Stimulated activated naive B cell treated with anti-CD40 and anti-IgM and Interleukin-4, amounts not matched to agents 10 μg/mL and 1 μg/mL and 100 μg/mL, for 72 hours (primary cell): Measurements from ENCODE around the gene FAM120B.

Experiments
- ATAC-seq, 2 donors: fragments of 150-1000 bp; cut with Tn5 transposase; replicated peaks; 2 replicates each; pipeline ENCODE4 v1.10.0; 2021; ENCODE audit warnings: moderate library complexity in 1 of 2
- DNase-seq: peaks from one replicate; pipeline ENCODE4 v3.0.0; 2021
- H3K27ac Mint-ChIP-seq: one replicate; pipeline ENCODE4 v1.8.0; 2022; ENCODE audit warnings: mild to moderate bottlenecking, mixed read lengths
- H3K27me3 Mint-ChIP-seq, 2 donors: one replicate each; pipeline ENCODE4 v1.8.0; 2022; ENCODE audit warnings: mixed read lengths in 2 of 2
- H3K36me3 Mint-ChIP-seq, 2 donors: one replicate each; pipeline ENCODE4 v1.8.0; 2022; ENCODE audit warnings: mixed read lengths in 2 of 2, mild to moderate bottlenecking in 1 of 2
- H3K4me1 Mint-ChIP-seq, 2 donors: one replicate each; pipeline ENCODE4 v1.8.0; 2022; ENCODE audit warnings: mixed read lengths in 2 of 2, mild to moderate bottlenecking in 1 of 2
- H3K4me3 Mint-ChIP-seq, 2 donors: one replicate each; pipeline ENCODE4 v1.8.0; 2022; ENCODE audit warnings: mild to moderate bottlenecking in 2 of 2, mixed read lengths in 2 of 2, moderate library complexity in 1 of 2
- H3K9me3 Mint-ChIP-seq, 2 donors: one replicate each; pipeline ENCODE4 v1.8.0; 2022; ENCODE audit warnings: mixed read lengths in 2 of 2, mild to moderate bottlenecking in 1 of 2

Gene FAM120B

GRCh38 chr6:170420283-170420682 is 113.7 kb downstream of the FAM120B start:
- no peak for DNase-seq
- Mint-ChIP-seq H3K9me3 (peaks cover 0 to 1% of the 10 kb centered on the region in 2 donors), H3K4me3 (no peak overlapping the region), H3K36me3 (no peaks in the 10 kb centered on the region), H3K27me3 (peaks cover 21 to 33% of the 10 kb centered on the region in 2 donors), H3K4me1 (peaks cover 0 to 4% of the 10 kb centered on the region in 2 donors), H3K27ac (no peak overlapping the region)
- ATAC-seq, result no peak

- no peaks in the 10 kb centered on the region for H3K36me3 Mint-ChIP-seq
- DNase-seq (no peak), ATAC-seq (no peak)
- peaks cover 0 to 4% of the 10 kb centered on the region in 2 donors for H3K4me1 Mint-ChIP-seq
- peak overlapping the region in 1 of 2 donors; percentile 62 for H3K4me3 Mint-ChIP-seq
- peaks cover 29 to 38% of the 10 kb centered on the region in 2 donors for H3K27me3 Mint-ChIP-seq
- H3K27ac Mint-ChIP-seq, result no peak overlapping the region
- peaks cover 0 to 1% of the 10 kb centered on the region in 2 donors for H3K9me3 Mint-ChIP-seq
Observed at GRCh38 chr6:170420791-170421776, 114.5 kb downstream of the FAM120B start.

GRCh38 chr6:170421921-170422320 is 115.4 kb downstream of the FAM120B start:
- Mint-ChIP-seq H3K4me1 (peaks cover 0 to 4% of the 10 kb centered on the region in 2 donors), H3K4me3 (no peak overlapping the region), H3K9me3 (peaks cover 0 to 1% of the 10 kb centered on the region in 2 donors), H3K36me3 (no peaks in the 10 kb centered on the region), H3K27ac (no peak overlapping the region), H3K27me3 (peaks cover 30 to 40% of the 10 kb centered on the region in 2 donors)
- ATAC-seq (no peak), DNase-seq (no peak)

GRCh38 chr6:170423030-170423429 is 116.5 kb downstream of the FAM120B start:
- peaks cover 0 to 1% of the 10 kb centered on the region in 2 donors for H3K9me3 Mint-ChIP-seq

GRCh38 chr6:170423814-170424603 is 117.5 kb downstream of the FAM120B start:
- H3K27me3 Mint-ChIP-seq, result peaks cover 24 to 36% of the 10 kb centered on the region in 2 donors
- DNase-seq, result no peak
- H3K27ac Mint-ChIP-seq, result no peak overlapping the region
- peaks cover 0 to 4% of the 10 kb centered on the region in 2 donors for H3K4me1 Mint-ChIP-seq
- peaks cover 0 to 1% of the 10 kb centered on the region in 2 donors for H3K9me3 Mint-ChIP-seq
- H3K4me3 Mint-ChIP-seq, result no peak overlapping the region
- no peak for ATAC-seq
- no peaks in the 10 kb centered on the region for H3K36me3 Mint-ChIP-seq

More at GRCh38 chr6:170423030-170423429, 116.5 kb downstream of the FAM120B start:
- no peak for DNase-seq
- Mint-ChIP-seq H3K4me1 (peaks cover 0 to 4% of the 10 kb centered on the region in 2 donors), H3K4me3 (no peak overlapping the region), H3K27me3 (peaks cover 26 to 36% of the 10 kb centered on the region in 2 donors), H3K27ac (no peak overlapping the region), H3K36me3 (no peaks in the 10 kb centered on the region)
- ATAC-seq, result peak; percentile 75 to 77

GRCh38 chr6:170424604-170425126 is 118.1 kb downstream of the FAM120B start:
- no peak overlapping the region for H3K4me3 Mint-ChIP-seq
- ATAC-seq (no peak), DNase-seq (no peak)
- no peak overlapping the region for H3K27ac Mint-ChIP-seq
- H3K9me3 Mint-ChIP-seq, result peaks cover 0 to 1% of the 10 kb centered on the region in 2 donors
- H3K27me3 Mint-ChIP-seq, result peaks cover 23 to 36% of the 10 kb centered on the region in 2 donors
- no peaks in the 10 kb centered on the region for H3K36me3 Mint-ChIP-seq
- peaks cover 0 to 4% of the 10 kb centered on the region in 2 donors for H3K4me1 Mint-ChIP-seq

GRCh38 chr6:170429450-170429849 is 122.9 kb downstream of the FAM120B start:
- ATAC-seq, result no peak
- DNase-seq, result no peak
- Mint-ChIP-seq H3K4me1 (no peaks in the 10 kb centered on the region), H3K4me3 (no peak overlapping the region), H3K27me3 (peaks cover 21 to 28% of the 10 kb centered on the region in 2 donors), H3K9me3 (no peaks in the 10 kb centered on the region), H3K36me3 (no peaks in the 10 kb centered on the region), H3K27ac (no peak overlapping the region)

- H3K36me3 Mint-ChIP-seq, result peaks cover 2 to 5% of the 10 kb centered on the region in 2 donors
- H3K27ac Mint-ChIP-seq, result no peak overlapping the region
- H3K4me1 Mint-ChIP-seq, result peaks cover 0 to 6% of the 10 kb centered on the region in 2 donors
- ATAC-seq (no peak), DNase-seq (no peak)
- H3K27me3 Mint-ChIP-seq, result peaks cover 0 to 5% of the 10 kb centered on the region in 2 donors
- H3K9me3 Mint-ChIP-seq, result peaks cover 7 to 10% of the 10 kb centered on the region in 2 donors
- H3K4me3 Mint-ChIP-seq, result no peak overlapping the region
Observed at GRCh38 chr6:170433163-170434116, 126.9 kb downstream of the FAM120B start.

GRCh38 chr6:170434117-170434820 is 127.7 kb downstream of the FAM120B start:
- H3K4me3 Mint-ChIP-seq, result no peak overlapping the region
- peaks cover 4 to 8% of the 10 kb centered on the region in 2 donors for H3K27me3 Mint-ChIP-seq
- peaks cover 7 to 10% of the 10 kb centered on the region in 2 donors for H3K9me3 Mint-ChIP-seq
- DNase-seq (no peak), ATAC-seq (no peak)
- H3K36me3 Mint-ChIP-seq, result peaks cover 2 to 5% of the 10 kb centered on the region in 2 donors
- peaks cover 0 to 6% of the 10 kb centered on the region in 2 donors for H3K4me1 Mint-ChIP-seq
- H3K27ac Mint-ChIP-seq, result no peak overlapping the region

- Mint-ChIP-seq H3K27me3 (peaks cover 6 to 9% of the 10 kb centered on the region in 2 donors), H3K27ac (no peak overlapping the region), H3K36me3 (peaks cover 2 to 5% of the 10 kb centered on the region in 2 donors), H3K4me3 (no peak overlapping the region), H3K4me1 (peaks cover 0 to 6% of the 10 kb centered on the region in 2 donors), H3K9me3 (peaks cover 7 to 10% of the 10 kb centered on the region in 2 donors)
- ATAC-seq, result no peak
- no peak for DNase-seq
Observed at GRCh38 chr6:170434821-170435155, 128.2 kb downstream of the FAM120B start.

GRCh38 chr6:170435766-170436165 is 129.2 kb downstream of the FAM120B start:
- Mint-ChIP-seq H3K9me3 (peaks cover 7 to 10% of the 10 kb centered on the region in 2 donors), H3K27me3 (peaks cover 9 to 10% of the 10 kb centered on the region in 2 donors), H3K36me3 (peaks cover 2 to 5% of the 10 kb centered on the region in 2 donors), H3K4me3 (no peak overlapping the region), H3K27ac (no peak overlapping the region), H3K4me1 (peaks cover 0 to 6% of the 10 kb centered on the region in 2 donors)
- no peak for DNase-seq
- no peak for ATAC-seq

GRCh38 chr6:170436209-170436809 is 129.8 kb downstream of the FAM120B start:
- peaks cover 0 to 6% of the 10 kb centered on the region in 2 donors for H3K4me1 Mint-ChIP-seq
- H3K27me3 Mint-ChIP-seq, result peaks cover 9 to 10% of the 10 kb centered on the region in 2 donors
- no peak overlapping the region for H3K4me3 Mint-ChIP-seq
- peaks cover 2 to 5% of the 10 kb centered on the region in 2 donors for H3K36me3 Mint-ChIP-seq
- no peak overlapping the region for H3K27ac Mint-ChIP-seq
- no peak for ATAC-seq
- no peak for DNase-seq
- peaks cover 7 to 10% of the 10 kb centered on the region in 2 donors for H3K9me3 Mint-ChIP-seq
